Aorta (tissue), 5 donors: ENCODE data around the gene DMRT2. TPM values are rescaled to one million over a fixed set of nuclear protein-coding genes. Genes with fewer than 3 reads are reported as not detected.

Experiments used
- ATAC-seq: fragments of 200-7000 bp; cut with Tn5 transposase; one replicate; pipeline ENCODE4 v1.9.1; 2022; ENCODE audit warnings: moderate library complexity; ENCODE audit not compliant: low FRiP score
- DNase-seq, 2 donors: peaks; one replicate each; pipeline ENCODE4 v3.0.0-alpha.2; 2020
- H3K27ac ChIP-seq, 2 donors: one replicate each; pipeline ENCODE4 v1.5.1; 2013; ENCODE audit warnings: low read length in 2 of 2, mild to moderate bottlenecking in 2 of 2, moderate library complexity in 2 of 2, control low read depth in 1 of 2, inconsistent platforms in 1 of 2, low read depth in 1 of 2
- H3K27me3 ChIP-seq, 2 donors: one replicate each; pipeline ENCODE4 v1.6.1; 2013; ENCODE audit warnings: control low read depth in 1 of 2, low read length in 1 of 2, mild to moderate bottlenecking in 1 of 2, moderate library complexity in 1 of 2; ENCODE audit not compliant: insufficient read depth in 2 of 2, control insufficient read depth in 1 of 2
- H3K36me3 ChIP-seq, 2 donors: one replicate each; pipeline ENCODE4 v1.6.1; 2013; ENCODE audit warnings: control low read depth in 1 of 2, low read length in 1 of 2, mild to moderate bottlenecking in 1 of 2; ENCODE audit not compliant: insufficient read depth in 2 of 2, control insufficient read depth in 1 of 2
- H3K4me1 ChIP-seq, 2 donors: one replicate each; pipeline ENCODE4 v1.6.1; 2013; ENCODE audit warnings: low read length in 2 of 2, control low read depth in 1 of 2, mild to moderate bottlenecking in 1 of 2, moderate library complexity in 1 of 2; ENCODE audit not compliant: insufficient read depth in 2 of 2, control insufficient read depth in 1 of 2
- H3K4me3 ChIP-seq, 2 donors: one replicate each; pipeline ENCODE4 v1.5.1; 2013; ENCODE audit warnings: low read length in 2 of 2, control low read depth in 1 of 2, mild to moderate bottlenecking in 1 of 2
- H3K9me3 ChIP-seq: one replicate; pipeline ENCODE4 v1.6.1; 2013; ENCODE audit warnings: mild to moderate bottlenecking, low read length; ENCODE audit not compliant: control insufficient read depth
- WGBS, 2 donors: extraction: QIAGEN DNeasy Blood & Tissue Kit; methylation state at CpG; one replicate each; pipeline ENCODE4 v1.1.7; 2013; 5-methylcytosine and 5-hydroxymethylcytosine counted together
- intact Hi-C, 2 donors: fragments of 100-400 bp; cut with DNase I; formaldehyde crosslinking; loops; one replicate each; pipeline versions ENCODE4 v1.14.2 to v1.15.0; 2022
- polyA plus RNA-seq, 2 donors: library from polyadenylated mRNA; stranded (reverse); fragments of 200-250 nt; gene quantifications; one replicate each; pipeline ENCODE4 v1.2.3, GENCODE V29; 2013
- total RNA-seq, 2 donors: library from RNA; stranded (reverse); fragmentation: NEBNext Ultra II Directional; extraction: Animal tissue kit (Norgen Biotek cat#: 25700); gene quantifications; one replicate each; pipeline ENCODE4 v1.2.1, GENCODE V29; 2021
- donor health status: healthy with polysubstance abuse.
- donor health status: Bipolar disorder and iron deficiency.
- donor health status: DM: no; HTN: no; CAD: no.
- donor health status: DM: no; HTN: no; CAD: no.
- donor health status: DM: yes; HTN: yes; CAD: no.

The DMRT2 gene
- total and polyA plus RNA-seq, 4 donors: 0.69 to 0.75 TPM; not detected in 2

DNA sequence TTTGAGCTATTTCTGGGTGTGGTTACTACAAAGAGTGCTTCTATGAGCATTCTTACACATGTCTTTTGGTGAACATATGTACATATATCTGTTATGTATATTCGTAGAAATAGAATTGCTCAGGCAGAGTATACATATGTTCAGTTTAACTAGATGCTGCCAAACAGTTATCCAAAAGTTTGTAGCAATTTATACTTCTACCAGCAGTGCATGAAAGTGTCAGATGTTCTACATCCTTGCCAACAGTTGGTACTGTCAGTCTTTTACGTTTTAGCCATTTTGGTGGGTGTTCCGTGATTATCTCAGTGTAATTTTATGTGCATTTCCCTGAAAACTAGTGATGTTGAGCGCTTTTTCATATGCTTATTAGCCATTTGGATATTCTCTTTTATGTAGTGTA is 35.9 kb upstream of the DMRT2 start:
- no peak for ATAC-seq
- Histone ChIP-seq H3K27ac (no peak overlapping the region), H3K36me3 (no peaks in the 10 kb centered on the region), H3K4me1 (no peaks in the 10 kb centered on the region), H3K4me3 (no peak overlapping the region), H3K9me3 (no peaks in the 10 kb centered on the region), H3K27me3 (peaks cover 0 to 1% of the 10 kb centered on the region in 2 donors)
- intact Hi-C loops: no loop called here
- DNase-seq: no peak
- WGBS, 2 donors: 79% methylated on average over 4 of the region's 4 CpGs

- 83 to 89% methylated on average over 2 of the region's 2 CpGs for WGBS, 2 donors
- ATAC-seq: no peak
These were observed 35.5 kb upstream of the DMRT2 start for GRCh38 chr9:1014640-1015039.

GRCh38 chr9:1018121-1018520 is 32.0 kb upstream of the DMRT2 start:
- Histone ChIP-seq H3K4me1 (no peaks in the 10 kb centered on the region), H3K4me3 (no peak overlapping the region), H3K27me3 (peaks cover 0 to 1% of the 10 kb centered on the region in 2 donors), H3K27ac (no peak overlapping the region), H3K36me3 (no peaks in the 10 kb centered on the region), H3K9me3 (peaks cover 1% of the 10 kb centered on the region)
- whole genome bisulfite sequencing, 2 donors: 23% methylated on average over 10 of the region's 10 CpGs
- no peak for DNase-seq
- no peak for ATAC-seq
- intact Hi-C loops: no loop called here

More at GRCh38 chr9:1014640-1015039, 35.5 kb upstream of the DMRT2 start:
- H3K36me3 ChIP-seq: no peaks in the 10 kb centered on the region
- no peak overlapping the region for H3K27ac ChIP-seq
- H3K4me1 ChIP-seq: no peaks in the 10 kb centered on the region
- H3K9me3 ChIP-seq: no peaks in the 10 kb centered on the region
- peaks cover 0 to 1% of the 10 kb centered on the region in 2 donors for H3K27me3 ChIP-seq
- DNase-seq: no peak
- intact Hi-C loops: no loop called here
- no peak overlapping the region for H3K4me3 ChIP-seq

DNA sequence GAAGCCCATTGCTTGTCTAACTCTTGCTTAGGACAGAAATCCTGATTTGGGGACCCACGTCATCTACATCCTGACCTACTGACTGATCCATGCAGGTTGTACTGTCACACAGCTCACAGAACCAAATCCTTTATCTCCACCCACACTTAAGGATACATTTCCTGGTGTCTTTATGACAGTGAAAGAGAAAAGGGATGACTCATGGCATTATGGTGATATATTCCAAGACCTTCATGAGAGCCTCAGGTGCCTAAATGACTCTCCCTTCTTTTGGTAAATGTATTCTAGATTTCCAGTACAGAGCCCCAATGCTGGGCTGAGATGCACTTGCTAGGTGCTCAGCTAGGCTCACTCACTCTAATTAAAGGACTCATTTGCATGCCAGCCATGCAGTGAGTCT is 26.0 kb upstream of the DMRT2 start:
- Histone ChIP-seq H3K36me3 (no peaks in the 10 kb centered on the region), H3K9me3 (peaks cover 7% of the 10 kb centered on the region), H3K27me3 (no peaks in the 10 kb centered on the region), H3K4me1 (no peaks in the 10 kb centered on the region), H3K27ac (no peak overlapping the region), H3K4me3 (no peak overlapping the region)
- ATAC-seq: no peak
- intact Hi-C loops: no loop called here
- no peak for DNase-seq
- 89 to 90% methylated on average over 1 of the region's 1 CpG for WGBS, 2 donors

- H3K36me3 ChIP-seq: no peaks in the 10 kb centered on the region
- intact Hi-C loops: no loop called here
- no peak for DNase-seq
- H3K27ac ChIP-seq: no peak overlapping the region
- H3K4me3 ChIP-seq: no peak overlapping the region
- no peak for ATAC-seq
- peaks cover 7% of the 10 kb centered on the region for H3K9me3 ChIP-seq
- no peaks in the 10 kb centered on the region for H3K27me3 ChIP-seq
- WGBS, 2 donors: 72 to 78% methylated on average over 8 of the region's 8 CpGs
- no peaks in the 10 kb centered on the region for H3K4me1 ChIP-seq
These were observed 25.0 kb upstream of the DMRT2 start for GRCh38 chr9:1025131-1025530.

GRCh38 chr9:1026219-1026618 is 23.9 kb upstream of the DMRT2 start:
- peaks cover 7% of the 10 kb centered on the region for H3K9me3 ChIP-seq
- H3K4me1 ChIP-seq: no peaks in the 10 kb centered on the region
- ATAC-seq: no peak
- no peak overlapping the region for H3K4me3 ChIP-seq
- intact Hi-C loops: no loop called here
- no peaks in the 10 kb centered on the region for H3K36me3 ChIP-seq
- H3K27me3 ChIP-seq: no peaks in the 10 kb centered on the region
- H3K27ac ChIP-seq: no peak overlapping the region
- no peak for DNase-seq

DNA sequence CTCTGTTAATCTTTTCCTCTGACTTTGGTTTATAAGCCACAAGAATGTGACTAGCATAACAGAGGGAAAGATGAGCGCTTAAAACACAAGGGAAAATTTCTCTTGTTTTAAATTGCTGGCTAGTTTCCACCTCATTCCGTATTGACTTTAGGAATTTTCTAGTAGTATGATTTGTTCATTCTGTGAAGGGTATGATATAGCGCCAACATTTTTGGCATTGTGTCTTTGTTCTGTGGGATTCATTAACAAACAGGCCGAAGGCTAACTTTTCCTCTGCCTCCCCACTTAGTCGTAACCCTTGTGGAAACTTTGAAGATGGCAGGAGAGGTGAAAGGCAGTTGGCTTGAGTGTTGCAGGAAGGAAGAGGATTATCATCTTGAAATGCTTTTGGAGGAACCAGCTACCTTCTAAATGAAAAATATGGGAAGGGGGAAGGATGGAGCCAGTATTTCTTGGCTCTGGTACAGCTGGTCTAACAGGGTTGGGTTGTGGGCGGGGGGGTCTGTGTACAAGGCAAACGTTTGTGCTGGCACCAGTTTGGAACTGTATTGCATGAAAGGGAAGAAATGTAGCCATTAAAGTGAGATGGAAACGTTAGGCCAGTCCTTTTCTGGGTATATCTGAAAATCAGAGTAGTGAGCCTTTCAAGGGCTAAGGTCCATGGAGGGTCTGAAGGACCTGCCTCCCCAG is 21.5 kb upstream of the DMRT2 start:
- Histone ChIP-seq H3K27ac (no peak overlapping the region), H3K9me3 (peaks cover 3% of the 10 kb centered on the region), H3K4me1 (no peaks in the 10 kb centered on the region), H3K27me3 (no peaks in the 10 kb centered on the region), H3K36me3 (no peaks in the 10 kb centered on the region), H3K4me3 (no peak overlapping the region)
- DNase-seq (no peak), ATAC-seq (no peak)
- intact Hi-C loops: no loop called here
- 25 to 47% methylated on average over 8 of the region's 8 CpGs for WGBS, 2 donors

DNA sequence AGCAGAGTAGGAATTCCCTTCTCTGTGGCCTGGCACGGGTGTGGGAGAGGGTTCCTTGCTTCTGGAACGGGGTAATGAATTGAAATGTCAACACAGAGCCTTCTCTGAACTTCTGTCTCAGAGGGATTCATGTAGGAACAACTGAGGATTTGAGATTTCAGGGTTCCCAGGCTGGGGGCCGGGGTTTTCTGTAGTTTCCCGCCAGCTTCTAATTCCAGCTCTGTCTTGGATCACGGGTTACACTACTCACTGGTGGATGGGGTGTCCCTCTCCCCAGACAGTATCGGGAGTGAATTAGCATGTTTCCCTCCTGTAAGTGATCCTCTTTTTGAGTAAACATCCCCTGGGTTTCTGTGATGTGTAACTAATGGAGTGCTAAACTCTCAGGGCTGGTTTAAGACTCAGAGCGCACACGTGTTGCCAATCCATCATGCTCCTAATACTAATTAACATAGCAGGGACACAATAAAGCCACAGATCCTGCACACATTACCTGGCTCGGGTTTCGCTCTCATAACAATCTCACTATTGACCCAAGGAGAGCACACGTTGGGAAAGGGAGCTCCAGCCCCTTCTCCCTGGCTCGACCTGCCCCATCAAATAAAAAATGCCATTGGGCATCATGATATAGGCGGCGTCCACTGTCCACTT is 18.1 kb upstream of the DMRT2 start:
- Histone ChIP-seq H3K4me3 (no peak overlapping the region), H3K27ac (no peak overlapping the region), H3K9me3 (no peaks in the 10 kb centered on the region), H3K27me3 (no peaks in the 10 kb centered on the region), H3K4me1 (no peaks in the 10 kb centered on the region), H3K36me3 (no peaks in the 10 kb centered on the region)
- intact Hi-C loops: no loop called here
- 37 to 51% methylated on average over 14 of the region's 14 CpGs for WGBS, 2 donors
- no peak for ATAC-seq
- no peak for DNase-seq

GRCh38 chr9:1034271-1034670 is 15.9 kb upstream of the DMRT2 start:
- ATAC-seq (no peak), DNase-seq (no peak)
- no peaks in the 10 kb centered on the region for H3K36me3 ChIP-seq
- H3K4me1 ChIP-seq: no peaks in the 10 kb centered on the region
- 25 to 27% methylated on average over 3 of the region's 3 CpGs for WGBS, 2 donors
- H3K27ac ChIP-seq: no peak overlapping the region
- no peak overlapping the region for H3K4me3 ChIP-seq
- no peaks in the 10 kb centered on the region for H3K9me3 ChIP-seq
- H3K27me3 ChIP-seq: no peaks in the 10 kb centered on the region
- intact Hi-C loops: no loop called here
